Adrenal gland (tissue), 12 donors: Measurements from ENCODE around the gene TNRC18. TPM values are rescaled to one million over a fixed set of nuclear protein-coding genes. Genes with fewer than 3 reads are reported as not detected.

Experiments used
- DNase-seq, 7 donors: peaks; one replicate each; pipeline ENCODE4 v3.0.0-alpha.2; 2019 to 2020
- H3K27ac ChIP-seq, 5 donors: fragments of 200-600 bp; sonication (generic) in 4 of 5; 1 replicate in 3 of 5; 2 replicates in 2 of 5; pipeline versions ENCODE4 v1.5.1 to v1.8.0; 2016 to 2020; ENCODE audit warnings: mild to moderate bottlenecking in 1 of 5
- H3K27me3 ChIP-seq: fragments of 200-600 bp; 2 replicates; pipeline ENCODE4 v1.8.0; 2021
- H3K36me3 ChIP-seq, 2 donors: fragments of 200-600 bp; replicated peaks in 1 of 2; 1 replicate in 1 of 2; 2 replicates in 1 of 2; pipeline versions ENCODE4 v1.5.1 to v1.8.0; 2018 to 2022
- H3K4me1 ChIP-seq, 2 donors: fragments of 200-600 bp; replicated peaks in 1 of 2; 1 replicate in 1 of 2; 2 replicates in 1 of 2; pipeline versions ENCODE4 v1.5.1 to v1.8.0; 2018 to 2021
- H3K4me3 ChIP-seq, 4 donors: fragments of 200-600 bp; sonication (generic) in 3 of 4; one replicate each; pipeline ENCODE4 v1.5.1; 2016 to 2018
- H3K9me3 ChIP-seq, 3 donors: fragments of 200-600 bp; sonication (generic) in 1 of 3; replicated peaks in 1 of 3; 1 replicate in 2 of 3; 2 replicates in 1 of 3; pipeline versions ENCODE4 v1.5.1 to v1.8.0; 2016 to 2021
- POLR2A ChIP-seq, 2 donors: fragments of 450-650 bp; IDR thresholded peaks; one replicate each; pipeline ENCODE4 v1.6.1; 2017; ENCODE audit warnings: antibody characterized with exemption in 2 of 2, mild to moderate bottlenecking in 2 of 2, moderate library complexity in 1 of 2
- WGBS, 4 donors: extraction: QIAGEN DNeasy Blood & Tissue Kit in 2 of 4; methylation state at CpG; one replicate each; pipeline versions ENCODE4 v1.1.5 to v1.1.7; 2013 to 2017; 5-methylcytosine and 5-hydroxymethylcytosine counted together
- intact Hi-C, 2 donors: fragments of 100-400 bp; cut with DNase I; formaldehyde crosslinking; loops; one replicate each; pipeline versions ENCODE4 v1.14.1 to v1.15.0; 2022 to 2023
- polyA plus RNA-seq, 3 donors: library from polyadenylated mRNA; stranded (reverse); fragments of 200-250 nt in 2 of 3; fragments of 350-450 nt in 1 of 3; fragmentation: Illumina TruSeq in 1 of 3; extraction: RNeasy Lipid Tissue Mini Kit (QIAGEN cat#74804) in 1 of 3; gene quantifications; one replicate each; pipeline ENCODE4 v1.2.3, GENCODE V29; 2013 to 2014
- total RNA-seq, 9 donors: library from RNA; depleted of rRNA in 4 of 9; stranded (reverse); fragments of >200 nt in 4 of 9; fragments of 120-200 nt in 1 of 9; fragmentation: NEBNext Ultra II Directional in 1 of 9; extraction: Animal tissue kit (Norgen Biotek cat#: 25700) in 1 of 9; gene quantifications; one replicate each; pipeline versions ENCODE4 v1.1.0 to v1.2.4, GENCODE V29; 2013 to 2023
- TF ChIP-seq, protein P1 (sequence below), 6 experiments: fragments of 450-650 bp in 4 of 6; fragments of 200-600 bp in 2 of 6; sonication (generic) in 1 of 6; IDR thresholded peaks; 1 replicate in 5 of 6; 2 replicates in 1 of 6; pipeline versions ENCODE4 v1.5.1 to v1.8.0; 2016 to 2021; ENCODE audit warnings: antibody characterized with exemption in 6 of 6, mild to moderate bottlenecking in 2 of 6, moderate library complexity in 1 of 6
- donor health status: healthy with polysubstance abuse.
- donor health status: Bipolar disorder and iron deficiency.
- donor health status: DM: yes; HTN: yes; CAD: no.
- donor health status: DM: no; HTN: no; CAD: no.
- donor health status: DM: no; HTN: no; CAD: no.
- donor health status: DM: yes; HTN: yes; CAD: no.

Gene TNRC18
- total and polyA plus RNA-seq, 12 donors: 8.9 to 120 (median 55.4) TPM

GRCh38 chr7:5430612-5430947 is 6.9 kb upstream of the TNRC18 start:
- no peak for DNase-seq
- no peaks in the 10 kb centered on the region for H3K9me3 ChIP-seq
- H3K27ac ChIP-seq: peak overlapping the region in 2 of 5 donors; percentile 97
- H3K4me3 ChIP-seq: no peak overlapping the region
- WGBS, 4 donors: 68 to 83% (median 76%) methylated on average over 5 of the region's 5 CpGs
- TF ChIP-seq, protein P1, sequence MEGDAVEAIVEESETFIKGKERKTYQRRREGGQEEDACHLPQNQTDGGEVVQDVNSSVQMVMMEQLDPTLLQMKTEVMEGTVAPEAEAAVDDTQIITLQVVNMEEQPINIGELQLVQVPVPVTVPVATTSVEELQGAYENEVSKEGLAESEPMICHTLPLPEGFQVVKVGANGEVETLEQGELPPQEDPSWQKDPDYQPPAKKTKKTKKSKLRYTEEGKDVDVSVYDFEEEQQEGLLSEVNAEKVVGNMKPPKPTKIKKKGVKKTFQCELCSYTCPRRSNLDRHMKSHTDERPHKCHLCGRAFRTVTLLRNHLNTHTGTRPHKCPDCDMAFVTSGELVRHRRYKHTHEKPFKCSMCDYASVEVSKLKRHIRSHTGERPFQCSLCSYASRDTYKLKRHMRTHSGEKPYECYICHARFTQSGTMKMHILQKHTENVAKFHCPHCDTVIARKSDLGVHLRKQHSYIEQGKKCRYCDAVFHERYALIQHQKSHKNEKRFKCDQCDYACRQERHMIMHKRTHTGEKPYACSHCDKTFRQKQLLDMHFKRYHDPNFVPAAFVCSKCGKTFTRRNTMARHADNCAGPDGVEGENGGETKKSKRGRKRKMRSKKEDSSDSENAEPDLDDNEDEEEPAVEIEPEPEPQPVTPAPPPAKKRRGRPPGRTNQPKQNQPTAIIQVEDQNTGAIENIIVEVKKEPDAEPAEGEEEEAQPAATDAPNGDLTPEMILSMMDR (IDR thresholded peaks at IDR 0.05): no peak
- no peak for TF ChIP-seq POLR2A (IDR thresholded peaks at IDR 0.05)
- H3K27me3 ChIP-seq: no peaks in the 10 kb centered on the region
- no peaks in the 10 kb centered on the region for H3K36me3 ChIP-seq
- H3K4me1 ChIP-seq: peaks cover 22 to 29% of the 10 kb centered on the region in 2 donors
- intact Hi-C loops: no loop called here

DNA sequence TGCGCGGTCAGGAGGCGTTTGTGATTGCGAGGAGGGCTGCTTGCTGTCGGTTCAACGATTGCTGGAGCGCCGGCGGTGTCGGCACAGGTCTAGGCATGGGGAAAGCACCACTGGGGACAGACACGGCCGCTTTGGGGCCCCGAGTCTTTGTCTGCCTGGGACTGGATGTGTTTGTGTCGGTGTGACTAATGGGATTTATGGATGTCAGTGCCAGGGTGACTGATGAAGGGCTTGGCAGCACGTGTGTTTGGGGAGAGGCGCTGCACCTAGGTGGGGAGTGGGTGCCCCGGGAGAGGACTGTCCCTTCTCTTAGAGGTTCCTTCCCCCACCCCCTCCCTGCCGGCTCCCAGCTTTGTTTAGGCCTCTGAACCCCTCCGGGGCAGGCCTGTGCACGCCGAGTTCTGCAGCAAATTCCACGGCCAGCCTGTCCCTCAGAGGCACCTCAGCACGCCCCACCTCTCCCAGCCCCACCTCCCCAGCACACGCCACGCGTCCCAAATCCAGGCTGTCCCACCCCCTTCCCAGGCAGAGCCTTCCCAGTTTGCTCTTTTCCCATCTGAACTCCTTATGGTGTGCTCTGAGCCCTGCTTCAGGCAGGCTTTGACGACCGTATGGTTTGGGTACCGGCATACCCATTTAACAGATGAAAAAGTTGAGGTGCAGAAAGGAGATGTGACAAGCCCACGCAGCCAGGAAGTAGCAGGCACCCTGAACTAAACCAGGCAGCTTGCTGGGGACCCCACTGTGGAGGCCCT is 6.4 kb upstream of the TNRC18 start:
- Histone ChIP-seq H3K4me3 (peak overlapping the region in 2 of 4 donors; percentile 7 to 75), H3K9me3 (no peaks in the 10 kb centered on the region), H3K4me1 (peaks cover 22 to 29% of the 10 kb centered on the region in 2 donors), H3K27me3 (no peaks in the 10 kb centered on the region), H3K27ac (peak overlapping the region in 4 of 5 donors; percentile 82 to 99 (median 97)), H3K36me3 (no peaks in the 10 kb centered on the region)
- peak; percentile 48 to 72 (median 54) for DNase-seq
- intact Hi-C loops: no loop called here
- TF ChIP-seq POLR2A (IDR thresholded peaks at IDR 0.05): no peak
- TF ChIP-seq, protein P1 (IDR thresholded peaks at IDR 0.05): no peak
- WGBS, 4 donors: 25 to 34% (median 27%) methylated on average over 13 to 30 of the region's 30 CpGs

- Histone ChIP-seq H3K4me1 (peaks cover 22 to 29% of the 10 kb centered on the region in 2 donors), H3K27me3 (no peaks in the 10 kb centered on the region), H3K36me3 (no peaks in the 10 kb centered on the region), H3K27ac (peak overlapping the region; percentile 14 to 99 (median 97)), H3K4me3 (peak overlapping the region in 2 of 4 donors; percentile 7 to 75), H3K9me3 (no peaks in the 10 kb centered on the region)
- intact Hi-C loops: no loop called here
- 4 to 11% (median 8%) methylated on average over 13 to 31 of the region's 31 CpGs for whole genome bisulfite sequencing, 4 donors
- no peak for TF ChIP-seq POLR2A (IDR thresholded peaks at IDR 0.05)
- TF ChIP-seq, protein P1 (IDR thresholded peaks at IDR 0.05): no peak
- peak; percentile 50 to 70 (median 56) for DNase-seq
Observed at GRCh38 chr7:5429253-5429856, 5.7 kb upstream of the TNRC18 start.

- Histone ChIP-seq H3K9me3 (no peaks in the 10 kb centered on the region), H3K4me3 (peak overlapping the region in 3 of 4 donors; percentile 18 to 94 (median 75)), H3K27me3 (no peaks in the 10 kb centered on the region), H3K27ac (peak overlapping the region; percentile 82 to 99 (median 97)), H3K4me1 (peaks cover 22 to 29% of the 10 kb centered on the region in 2 donors), H3K36me3 (no peaks in the 10 kb centered on the region)
- WGBS, 4 donors: 4 to 11% (median 6%) methylated on average over 25 to 46 of the region's 46 CpGs
- intact Hi-C loops: no loop called here
- peak in 1 of 2 donors; percentile 53 for TF ChIP-seq POLR2A (IDR thresholded peaks at IDR 0.05)
- TF ChIP-seq, protein P1 (IDR thresholded peaks at IDR 0.05): peak in 5 of 6 experiments; percentile 5 to 30 (median 27)
- DNase-seq: peak; percentile 65 to 90 (median 79)
Observed at GRCh38 chr7:5428478-5429252, 5.0 kb upstream of the TNRC18 start.
